Neural cell (in vitro differentiated cells): ENCODE results near the gene ADAMTS19. TPM values are rescaled to one million over a fixed set of nuclear protein-coding genes. Genes with fewer than 3 reads are reported as not detected.

Experiments used
- H2AFZ ChIP-seq: fragments of 200-600, 300-800 bp; sonication (generic), shearing (Covaris generic); 2 replicates; pipeline ENCODE4 v1.6.0; 2014; ENCODE audit warnings: low read depth, mild to moderate bottlenecking, antibody characterized with exemption, low read length, moderate library complexity
- H3F3A ChIP-seq: fragments of 200-600 bp; shearing (Covaris generic); 2 replicates; pipeline ENCODE4 v1.6.1; 2016; ENCODE audit warnings: mild to moderate bottlenecking, moderate library complexity, mixed read lengths, antibody characterized with exemption, low read length; ENCODE audit not compliant: insufficient read depth, poor library complexity, severe bottlenecking
- H3K27ac ChIP-seq: fragments of 200-600, 300-800 bp; sonication (generic), shearing (Covaris generic); 2 replicates; pipeline ENCODE4 v1.5.1; 2014; ENCODE audit warnings: mild to moderate bottlenecking, low read length, moderate library complexity
- H3K27me3 ChIP-seq: fragments of 300-800, 200-600 bp; sonication (generic), shearing (Covaris generic); 2 replicates; pipeline ENCODE4 v1.6.0; 2014; ENCODE audit warnings: mild to moderate bottlenecking, low read depth, low read length, moderate library complexity; ENCODE audit not compliant: insufficient read depth
- H3K36me3 ChIP-seq: fragments of 300-800, 200-600 bp; sonication (generic), shearing (Covaris generic); 2 replicates; pipeline ENCODE4 v1.5.1; 2014; ENCODE audit warnings: mild to moderate bottlenecking, antibody characterized with exemption, low read length, moderate library complexity; ENCODE audit not compliant: insufficient read depth
- H3K4me2 ChIP-seq: fragments of 300-800, 200-600 bp; sonication (generic), shearing (Covaris generic); 2 replicates; pipeline ENCODE4 v1.6.0; 2014; ENCODE audit warnings: mild to moderate bottlenecking, low read length
- H3K4me3 ChIP-seq: fragments of 300-800, 200-600 bp; sonication (generic), shearing (Covaris generic); 2 replicates; pipeline ENCODE4 v1.5.1; 2014; ENCODE audit warnings: mild to moderate bottlenecking, low read length, moderate library complexity
- H3K79me2 ChIP-seq: fragments of 200-600 bp; shearing (Covaris generic); replicated peaks from 2 replicates; pipeline ENCODE4 v1.6.0; 2014; ENCODE audit warnings: mild to moderate bottlenecking, low read length, moderate library complexity; ENCODE audit not compliant: insufficient read depth
- H3K9ac ChIP-seq: fragments of 300-800, 200-600 bp; sonication (generic), shearing (Covaris generic); 2 replicates; pipeline ENCODE4 v1.6.1; 2016; ENCODE audit warnings: mild to moderate bottlenecking, low read length, mixed read lengths
- H3K9me2 ChIP-seq: fragments of 200-600 bp; shearing (Covaris generic); 2 replicates; pipeline ENCODE4 v1.6.1; 2016; ENCODE audit warnings: mild to moderate bottlenecking, low read length, mixed read lengths; ENCODE audit not compliant: insufficient read depth
- H3K9me3 ChIP-seq: fragments of 200-600, 300-800 bp; sonication (generic), shearing (Covaris generic); 2 replicates; pipeline ENCODE4 v1.6.1; 2016; ENCODE audit warnings: mild to moderate bottlenecking, mixed run types, low read length, moderate library complexity, mixed read lengths
- H4K20me1 ChIP-seq: fragments of 200-600 bp; shearing (Covaris generic); 2 replicates; pipeline ENCODE4 v1.6.1; 2016; ENCODE audit warnings: mild to moderate bottlenecking, mixed run types; ENCODE audit not compliant: insufficient read depth
- CTCF ChIP-seq: fragments of 450-650 bp; IDR thresholded peaks from 2 replicates; pipeline ENCODE4 v1.5.1; 2014; ENCODE audit warnings: antibody characterized with exemption, mild to moderate bottlenecking, moderate library complexity; ENCODE audit not compliant: poor library complexity, severe bottlenecking
- EP300 ChIP-seq: fragments of 450-650 bp; conservative IDR thresholded peaks from 2 replicates; pipeline ENCODE4 v1.6.1; 2014; ENCODE audit warnings: antibody characterized with exemption, mild to moderate bottlenecking, moderate library complexity; ENCODE audit not compliant: poor library complexity, severe bottlenecking
- EZH2 ChIP-seq: fragments of 200-600, 300-800 bp; shearing (Covaris generic), sonication (generic); IDR thresholded peaks from 2 replicates; pipeline ENCODE4 v1.6.1; 2014; ENCODE audit warnings: antibody characterized with exemption, low read length, borderline replicate concordance, mild to moderate bottlenecking; ENCODE audit not compliant: insufficient read depth, poor library complexity, severe bottlenecking
- MXI1 ChIP-seq: fragments of 450-650 bp; conservative IDR thresholded peaks from 2 replicates; pipeline ENCODE4 v1.6.1; 2014; ENCODE audit warnings: antibody characterized with exemption, mild to moderate bottlenecking; ENCODE audit not compliant: poor library complexity, severe bottlenecking
- POLR2AphosphoS5 ChIP-seq: IDR thresholded peaks from 2 replicates; pipeline ENCODE4 v1.6.1; 2012
- RAD21 ChIP-seq: fragments of 450-650 bp; conservative IDR thresholded peaks from 2 replicates; pipeline ENCODE4 v1.6.1; 2014; ENCODE audit warnings: antibody characterized with exemption, mild to moderate bottlenecking, moderate library complexity
- SMC3 ChIP-seq: fragments of 450-650 bp; conservative IDR thresholded peaks from 2 replicates; pipeline ENCODE4 v1.6.1; 2014; ENCODE audit warnings: antibody characterized with exemption, mild to moderate bottlenecking, moderate library complexity; ENCODE audit not compliant: poor library complexity
- TAF1 ChIP-seq: IDR thresholded peaks from 2 replicates; pipeline ENCODE4 v1.6.1; 2012; ENCODE audit warnings: low read depth
- polyA plus RNA-seq: library from polyadenylated mRNA; depleted of rRNA; stranded (reverse); fragments of >200 nt; gene quantifications from 2 replicates; pipeline ENCODE4 v1.2.3, GENCODE V29; 2014
- TF ChIP-seq, protein P1 (sequence below): IDR thresholded peaks from 2 replicates; pipeline ENCODE4 v1.6.1; 2012; ENCODE audit warnings: borderline replicate concordance

Gene ADAMTS19
- polyA plus RNA-seq, 1 donor from 2014 or later, result 0.12 TPM

DNA sequence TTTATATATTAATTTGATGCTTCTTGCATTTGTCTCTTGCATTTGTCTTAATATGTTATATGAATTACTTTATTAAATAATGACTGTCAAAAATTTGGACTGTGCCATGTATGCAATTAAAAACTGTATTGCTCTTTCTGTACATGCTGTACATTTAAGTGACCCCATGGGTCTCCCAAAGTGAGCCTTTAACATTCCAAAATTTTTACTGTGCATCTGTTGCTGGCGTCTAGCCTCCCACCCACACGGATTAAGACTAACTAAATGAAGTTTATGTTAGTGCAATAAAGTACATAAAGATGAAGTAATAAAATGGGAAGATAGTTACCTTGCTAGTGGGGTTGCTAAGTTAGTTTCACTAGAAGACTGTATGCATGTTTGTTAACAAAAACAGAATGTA, 48.5 kb downstream of the ADAMTS19 start:
- Histone ChIP-seq H3F3A (no peaks in the 10 kb centered on the region), H3K79me2 (no peaks in the 10 kb centered on the region), H4K20me1 (no peaks in the 10 kb centered on the region), H3K9ac (no peak overlapping the region), H3K9me3 (no peaks in the 10 kb centered on the region), H3K9me2 (no peaks in the 10 kb centered on the region), H3K4me3 (no peak overlapping the region), H2AFZ (no peak overlapping the region), H3K27ac (no peak overlapping the region), H3K27me3 (no peaks in the 10 kb centered on the region), H3K4me2 (no peak overlapping the region), H3K36me3 (no peaks in the 10 kb centered on the region)
- TF ChIP-seq CTCF, result no peak
- TF ChIP-seq, protein P1, sequence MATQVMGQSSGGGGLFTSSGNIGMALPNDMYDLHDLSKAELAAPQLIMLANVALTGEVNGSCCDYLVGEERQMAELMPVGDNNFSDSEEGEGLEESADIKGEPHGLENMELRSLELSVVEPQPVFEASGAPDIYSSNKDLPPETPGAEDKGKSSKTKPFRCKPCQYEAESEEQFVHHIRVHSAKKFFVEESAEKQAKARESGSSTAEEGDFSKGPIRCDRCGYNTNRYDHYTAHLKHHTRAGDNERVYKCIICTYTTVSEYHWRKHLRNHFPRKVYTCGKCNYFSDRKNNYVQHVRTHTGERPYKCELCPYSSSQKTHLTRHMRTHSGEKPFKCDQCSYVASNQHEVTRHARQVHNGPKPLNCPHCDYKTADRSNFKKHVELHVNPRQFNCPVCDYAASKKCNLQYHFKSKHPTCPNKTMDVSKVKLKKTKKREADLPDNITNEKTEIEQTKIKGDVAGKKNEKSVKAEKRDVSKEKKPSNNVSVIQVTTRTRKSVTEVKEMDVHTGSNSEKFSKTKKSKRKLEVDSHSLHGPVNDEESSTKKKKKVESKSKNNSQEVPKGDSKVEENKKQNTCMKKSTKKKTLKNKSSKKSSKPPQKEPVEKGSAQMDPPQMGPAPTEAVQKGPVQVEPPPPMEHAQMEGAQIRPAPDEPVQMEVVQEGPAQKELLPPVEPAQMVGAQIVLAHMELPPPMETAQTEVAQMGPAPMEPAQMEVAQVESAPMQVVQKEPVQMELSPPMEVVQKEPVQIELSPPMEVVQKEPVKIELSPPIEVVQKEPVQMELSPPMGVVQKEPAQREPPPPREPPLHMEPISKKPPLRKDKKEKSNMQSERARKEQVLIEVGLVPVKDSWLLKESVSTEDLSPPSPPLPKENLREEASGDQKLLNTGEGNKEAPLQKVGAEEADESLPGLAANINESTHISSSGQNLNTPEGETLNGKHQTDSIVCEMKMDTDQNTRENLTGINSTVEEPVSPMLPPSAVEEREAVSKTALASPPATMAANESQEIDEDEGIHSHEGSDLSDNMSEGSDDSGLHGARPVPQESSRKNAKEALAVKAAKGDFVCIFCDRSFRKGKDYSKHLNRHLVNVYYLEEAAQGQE, result no peak
- TF ChIP-seq TAF1, result no peak
- no peak for TF ChIP-seq EZH2
- no peak for TF ChIP-seq MXI1
- TF ChIP-seq SMC3, result no peak
- no peak for TF ChIP-seq POLR2AphosphoS5
- TF ChIP-seq EP300, result no peak
- no peak for TF ChIP-seq RAD21

DNA sequence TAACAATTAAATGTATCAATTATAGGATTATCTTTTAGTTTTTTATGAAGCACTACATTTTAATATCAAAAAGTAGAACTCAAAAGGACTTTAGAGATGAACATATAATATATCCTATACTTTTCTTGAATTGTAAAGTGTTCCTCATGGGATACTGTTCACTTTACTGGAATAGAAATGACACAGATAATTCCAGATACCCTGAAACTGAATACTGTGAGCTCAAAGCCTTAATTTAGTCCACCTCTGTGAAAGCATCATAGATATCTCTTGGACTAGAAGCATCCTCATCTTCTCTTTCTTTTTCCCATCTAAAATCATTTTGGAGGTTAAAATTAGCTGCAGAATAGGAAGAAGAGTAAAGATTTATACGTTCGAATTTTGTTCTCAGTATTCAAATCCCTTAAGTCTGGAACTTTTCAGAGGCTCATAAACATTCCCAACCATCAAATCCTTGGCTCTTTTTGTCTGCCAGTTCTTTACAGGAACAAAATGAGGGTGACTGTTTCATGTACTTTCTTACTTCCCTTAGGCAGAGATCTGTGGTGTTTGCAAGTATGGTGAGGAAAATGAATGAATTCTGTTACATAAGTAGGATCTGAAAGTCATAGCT, 49.4 kb downstream of the ADAMTS19 start:
- Histone ChIP-seq H3K36me3 (no peaks in the 10 kb centered on the region), H3K4me3 (no peak overlapping the region), H3F3A (no peaks in the 10 kb centered on the region), H2AFZ (no peak overlapping the region), H4K20me1 (no peaks in the 10 kb centered on the region), H3K4me2 (no peak overlapping the region), H3K9ac (no peak overlapping the region), H3K27ac (no peak overlapping the region), H3K27me3 (no peaks in the 10 kb centered on the region), H3K9me2 (no peaks in the 10 kb centered on the region), H3K79me2 (no peaks in the 10 kb centered on the region), H3K9me3 (no peaks in the 10 kb centered on the region)
- TF ChIP-seq EP300, result no peak
- TF ChIP-seq SMC3, result no peak
- no peak for TF ChIP-seq MXI1
- TF ChIP-seq, protein P1, result no peak
- TF ChIP-seq TAF1, result no peak
- no peak for TF ChIP-seq CTCF
- TF ChIP-seq POLR2AphosphoS5, result no peak
- TF ChIP-seq EZH2, result no peak
- no peak for TF ChIP-seq RAD21
